ENCODE data around the gene GLI2. TPM values are rescaled to one million over a fixed set of nuclear protein-coding genes. Genes with fewer than 3 reads are reported as not detected.

GLI2 gene
- total RNA-seq, 1 donor, result 10.1 TPM

DNA sequence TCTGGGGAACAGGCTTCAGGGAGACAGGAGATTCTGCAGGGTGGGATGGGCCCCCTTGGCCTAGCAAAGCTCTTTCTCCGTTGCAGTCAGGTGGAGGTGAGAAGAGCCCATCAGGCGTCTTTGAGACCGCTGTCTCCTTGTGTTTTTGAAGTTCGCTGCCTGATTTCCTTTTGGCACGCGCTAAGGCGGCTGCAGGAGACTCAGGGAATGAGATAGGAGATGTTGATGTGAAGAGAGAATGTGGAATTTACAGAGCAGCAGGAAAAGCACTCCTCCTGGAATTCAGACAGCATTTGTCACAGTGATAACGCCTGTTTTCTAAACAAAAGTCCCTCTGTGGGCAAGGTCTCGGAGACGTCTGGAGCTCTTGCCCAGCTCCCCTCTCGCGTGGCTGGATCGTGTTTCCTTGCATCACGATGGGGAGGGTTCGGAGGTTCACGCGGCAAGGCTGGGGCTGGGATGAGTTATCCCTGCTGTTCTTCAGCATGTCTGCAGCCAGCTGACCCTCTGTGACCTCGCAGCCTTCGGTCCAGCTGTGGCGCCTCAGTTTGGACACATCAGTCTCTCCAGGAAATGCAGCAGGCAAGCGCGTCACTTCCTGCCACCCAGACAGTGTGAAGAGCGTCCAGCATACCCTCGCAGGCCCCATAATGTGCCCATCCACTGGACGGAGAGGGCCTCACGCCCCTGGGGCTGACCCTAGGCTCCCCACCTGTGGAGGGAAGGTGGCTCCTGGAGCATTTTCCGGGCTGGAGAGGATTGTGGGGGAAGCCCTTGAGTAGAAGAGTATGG is 30.2 kb downstream of the GLI2 start:
- Histone ChIP-seq H3K4me1 (ENCODE audit: insufficient read depth, low read length) (peaks cover 43% of the 10 kb centered on the region), H4K20me1 (ENCODE audit: insufficient read depth, low read length) (peaks cover 29% of the 10 kb centered on the region), H3K4me3 (ENCODE audit: insufficient read depth, low read length) (peak overlapping the region; percentile 16), H3K36me3 (ENCODE audit: insufficient read depth, low read length) (peaks cover under 1% of the 10 kb centered on the region), H3K9me3 (ENCODE audit: low read depth, low read length) (no peaks in the 10 kb centered on the region), H3K4me2 (ENCODE audit: insufficient read depth, low read length) (peak overlapping the region; percentile 48), H3K27me3 (ENCODE audit: insufficient read depth, low read length) (no peaks in the 10 kb centered on the region), H3K79me2 (ENCODE audit: insufficient read depth, low read length) (peaks cover 100% of the 10 kb centered on the region), H2AFZ (ENCODE audit: low read length) (peak overlapping the region; percentile 43), H3K27ac (ENCODE audit: low read depth, low read length) (peak overlapping the region; percentile 96)
- peak; percentile 96 for DNase-seq (ENCODE audit: insufficient read length, low spot score, missing footprints)
- TF ChIP-seq, protein P1, sequence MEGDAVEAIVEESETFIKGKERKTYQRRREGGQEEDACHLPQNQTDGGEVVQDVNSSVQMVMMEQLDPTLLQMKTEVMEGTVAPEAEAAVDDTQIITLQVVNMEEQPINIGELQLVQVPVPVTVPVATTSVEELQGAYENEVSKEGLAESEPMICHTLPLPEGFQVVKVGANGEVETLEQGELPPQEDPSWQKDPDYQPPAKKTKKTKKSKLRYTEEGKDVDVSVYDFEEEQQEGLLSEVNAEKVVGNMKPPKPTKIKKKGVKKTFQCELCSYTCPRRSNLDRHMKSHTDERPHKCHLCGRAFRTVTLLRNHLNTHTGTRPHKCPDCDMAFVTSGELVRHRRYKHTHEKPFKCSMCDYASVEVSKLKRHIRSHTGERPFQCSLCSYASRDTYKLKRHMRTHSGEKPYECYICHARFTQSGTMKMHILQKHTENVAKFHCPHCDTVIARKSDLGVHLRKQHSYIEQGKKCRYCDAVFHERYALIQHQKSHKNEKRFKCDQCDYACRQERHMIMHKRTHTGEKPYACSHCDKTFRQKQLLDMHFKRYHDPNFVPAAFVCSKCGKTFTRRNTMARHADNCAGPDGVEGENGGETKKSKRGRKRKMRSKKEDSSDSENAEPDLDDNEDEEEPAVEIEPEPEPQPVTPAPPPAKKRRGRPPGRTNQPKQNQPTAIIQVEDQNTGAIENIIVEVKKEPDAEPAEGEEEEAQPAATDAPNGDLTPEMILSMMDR (IDR thresholded peaks at IDR 0.05; ENCODE audit: extremely low read depth, low read depth, low read length), result no peak

DNA sequence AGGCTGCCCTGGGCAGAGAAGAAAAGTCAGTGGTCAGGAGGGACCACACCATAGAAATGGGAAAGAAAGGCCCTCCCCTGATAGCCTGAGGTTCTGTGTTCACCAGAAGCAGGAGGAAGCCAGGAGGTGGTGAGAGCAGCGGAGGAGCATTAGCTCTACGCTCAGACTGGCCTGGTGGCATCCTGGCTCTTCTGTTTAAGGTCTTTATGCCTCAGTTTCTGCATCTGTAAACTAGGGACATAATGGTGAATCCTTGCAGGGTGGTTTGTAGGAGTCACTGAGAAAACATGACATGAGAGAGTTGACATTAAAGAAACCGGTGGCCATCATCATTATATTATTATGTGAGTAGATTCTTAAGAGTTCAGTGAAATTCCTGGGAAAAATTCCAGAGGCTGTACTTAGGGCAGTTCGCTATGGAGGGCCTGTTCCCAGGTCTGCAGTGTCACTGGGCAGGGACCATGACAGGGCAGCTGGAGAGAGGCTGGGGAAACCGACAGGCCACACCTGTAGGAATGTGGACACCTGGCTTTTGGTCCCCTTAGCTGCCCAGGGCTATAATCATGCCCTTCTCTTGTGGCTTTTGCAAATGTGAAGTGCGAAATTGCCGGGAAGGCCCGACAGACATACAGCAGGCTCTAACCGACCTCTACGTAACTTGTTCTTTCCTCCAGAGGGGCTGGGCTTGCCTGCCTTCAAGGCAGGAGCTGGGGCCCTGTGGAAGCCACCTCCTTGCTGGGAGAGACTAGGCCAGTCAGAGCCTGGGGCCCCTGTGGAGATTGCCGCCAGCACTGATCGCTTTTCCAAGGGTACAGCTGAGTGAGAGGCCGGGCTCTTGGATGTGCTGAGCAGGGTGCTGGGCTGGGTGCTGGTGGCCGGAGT is 31.0 kb downstream of the GLI2 start:
- H3K79me2 ChIP-seq (ENCODE audit: insufficient read depth, low read length), result peaks cover 94% of the 10 kb centered on the region
- H3K27me3 ChIP-seq (ENCODE audit: insufficient read depth, low read length), result no peaks in the 10 kb centered on the region
- peaks cover 35% of the 10 kb centered on the region for H4K20me1 ChIP-seq (ENCODE audit: insufficient read depth, low read length)
- H3K27ac ChIP-seq (ENCODE audit: low read depth, low read length), result peak overlapping the region; percentile 96
- H3K36me3 ChIP-seq (ENCODE audit: insufficient read depth, low read length), result no peaks in the 10 kb centered on the region
- TF ChIP-seq, protein P1 (IDR thresholded peaks at IDR 0.05; ENCODE audit: extremely low read depth, low read depth, low read length), result no peak
- H3K4me1 ChIP-seq (ENCODE audit: insufficient read depth, low read length), result peaks cover 50% of the 10 kb centered on the region
- no peak overlapping the region for H3K4me3 ChIP-seq (ENCODE audit: insufficient read depth, low read length)
- no peak for DNase-seq (ENCODE audit: insufficient read length, low spot score, missing footprints)
- no peaks in the 10 kb centered on the region for H3K9me3 ChIP-seq (ENCODE audit: low read depth, low read length)
- peak overlapping the region; percentile 43 for H2AFZ ChIP-seq (ENCODE audit: low read length)
- H3K4me2 ChIP-seq (ENCODE audit: insufficient read depth, low read length), result peak overlapping the region; percentile 48

DNA sequence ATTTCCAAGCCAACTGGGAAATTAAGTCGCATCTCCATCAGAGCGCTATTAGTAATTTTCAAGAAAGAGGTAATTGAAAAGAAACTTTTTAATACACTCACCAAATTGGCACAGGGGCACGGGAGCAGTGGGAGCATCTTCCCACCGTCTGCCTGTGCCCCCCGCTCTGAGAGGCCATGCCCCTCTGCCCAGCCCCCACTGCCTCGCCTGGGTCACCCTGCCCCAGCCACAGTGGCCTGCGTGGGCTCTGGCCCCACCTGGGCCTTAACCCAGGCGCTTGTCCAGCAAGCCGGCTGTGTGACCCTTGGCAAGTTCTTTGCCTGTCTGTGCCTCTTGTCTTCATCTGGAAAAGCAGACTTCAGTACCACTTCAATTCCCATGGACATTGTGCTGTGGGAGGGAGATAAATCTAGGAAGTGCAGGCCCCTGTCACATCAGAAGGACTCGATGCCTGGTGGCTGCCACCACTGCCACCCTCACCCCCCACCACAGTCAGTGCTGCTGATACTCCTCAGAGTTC is 31.9 kb downstream of the GLI2 start:
- Histone ChIP-seq H3K27me3 (ENCODE audit: insufficient read depth, low read length) (no peaks in the 10 kb centered on the region), H3K36me3 (ENCODE audit: insufficient read depth, low read length) (no peaks in the 10 kb centered on the region), H3K4me3 (ENCODE audit: insufficient read depth, low read length) (no peak overlapping the region), H3K4me2 (ENCODE audit: insufficient read depth, low read length) (no peak overlapping the region), H4K20me1 (ENCODE audit: insufficient read depth, low read length) (peaks cover 42% of the 10 kb centered on the region), H3K4me1 (ENCODE audit: insufficient read depth, low read length) (peaks cover 58% of the 10 kb centered on the region), H3K9me3 (ENCODE audit: low read depth, low read length) (no peaks in the 10 kb centered on the region), H3K27ac (ENCODE audit: low read depth, low read length) (peak overlapping the region; percentile 96), H2AFZ (ENCODE audit: low read length) (no peak overlapping the region), H3K79me2 (ENCODE audit: insufficient read depth, low read length) (peaks cover 93% of the 10 kb centered on the region)
- DNase-seq (ENCODE audit: insufficient read length, low spot score, missing footprints), result no peak
- TF ChIP-seq, protein P1 (IDR thresholded peaks at IDR 0.05; ENCODE audit: extremely low read depth, low read depth, low read length), result no peak
